ENCODE measurements around the gene TEPSIN.

TEPSIN gene

GRCh38 chr17:81219476-81220180, 19.2 kb downstream of the TEPSIN start:
- no peak for DNase-seq (ENCODE audit: low read depth)

GRCh38 chr17:81218991-81219390, 19.9 kb downstream of the TEPSIN start:
- DNase-seq (ENCODE audit: low read depth) = no peak

- no peak for DNase-seq (ENCODE audit: low read depth)
Observed at GRCh38 chr17:81218459-81218858, 20.4 kb downstream of the TEPSIN start.

DNA sequence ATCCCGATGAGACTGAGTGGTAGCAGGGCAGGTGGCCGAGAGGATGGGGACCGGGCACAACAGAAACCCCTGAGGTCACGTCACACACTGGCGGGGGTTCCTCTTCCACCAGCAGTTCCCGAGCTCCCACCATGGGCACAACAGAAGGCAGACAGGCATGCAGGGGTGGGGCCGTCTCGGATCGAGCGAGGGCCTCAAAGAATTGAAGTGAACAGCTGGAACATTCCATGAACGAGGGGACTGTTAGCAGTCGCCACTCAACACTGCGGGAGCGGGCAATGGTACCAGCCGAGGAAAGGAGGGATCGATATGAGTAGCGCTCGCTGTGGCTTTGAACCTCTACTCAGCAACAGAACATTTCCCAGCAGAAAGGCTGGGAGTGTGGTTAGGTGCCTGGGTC, 21.4 kb downstream of the TEPSIN start:
- DNase-seq (ENCODE audit: low read depth) = no peak

DNA sequence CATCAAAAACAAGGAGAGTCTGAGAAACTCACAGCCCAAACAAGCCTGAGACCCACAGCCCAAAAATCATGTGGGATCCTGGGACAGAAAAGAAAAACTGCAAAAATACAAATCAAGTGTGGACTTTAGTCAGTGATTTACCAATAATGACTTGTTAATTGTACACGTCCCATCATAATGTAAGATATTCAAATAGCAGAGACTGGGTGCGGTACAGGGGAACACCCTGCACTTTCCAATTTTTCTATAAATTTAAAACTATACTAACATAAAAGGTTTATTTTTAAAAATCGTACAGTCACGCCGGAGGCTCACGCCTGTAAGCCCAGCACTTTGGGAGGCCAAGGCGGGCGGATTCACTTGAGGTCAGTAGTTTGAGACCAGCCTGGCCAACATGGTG, 24.9 kb downstream of the TEPSIN start:
- no peak for DNase-seq (ENCODE audit: low read depth)

GRCh38 chr17:81212365-81212764, 26.5 kb downstream of the TEPSIN start:
- no peak for DNase-seq (ENCODE audit: low read depth)

DNA sequence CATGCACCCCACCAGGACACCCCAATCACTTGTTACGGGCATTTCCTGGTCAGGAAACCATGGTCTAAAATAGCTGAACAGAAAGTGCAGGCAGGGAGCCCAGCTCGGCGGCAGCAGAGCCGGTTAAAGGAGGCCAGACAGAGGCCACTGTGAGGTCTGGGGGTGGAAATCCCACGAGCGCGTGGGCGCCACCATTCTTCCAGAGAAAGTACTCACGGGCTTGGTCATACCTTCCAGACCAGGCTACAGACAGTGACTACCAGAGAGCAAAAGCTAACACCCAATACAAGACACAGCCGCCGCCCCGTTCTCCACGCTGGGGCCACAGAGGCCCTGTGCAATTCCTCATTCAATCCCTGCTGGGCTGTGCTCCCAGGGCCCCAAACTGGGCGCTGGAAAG, 28.0 kb downstream of the TEPSIN start:
- DNase-seq (ENCODE audit: low read depth) = no peak

DNA sequence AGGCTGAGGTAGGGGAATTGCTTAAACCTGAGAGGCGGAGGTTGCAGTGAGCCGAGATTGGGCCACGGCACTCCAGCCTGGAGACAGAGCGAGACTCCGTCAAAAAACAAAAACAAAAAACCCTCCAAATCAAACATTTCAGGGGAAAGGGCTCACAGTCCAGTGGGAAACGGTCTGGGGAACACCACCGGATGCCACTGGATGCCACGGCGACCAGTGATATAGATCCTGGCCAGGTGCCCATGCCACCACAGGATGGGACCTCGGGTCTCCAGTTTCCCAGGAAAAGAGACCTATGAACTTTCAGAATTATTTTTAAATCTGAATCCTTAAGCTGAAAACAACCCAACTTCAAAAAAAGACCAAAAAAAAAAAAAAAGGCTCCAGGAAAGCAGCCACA, 28.4 kb downstream of the TEPSIN start:
- DNase-seq (ENCODE audit: low read depth) = no peak

DNA sequence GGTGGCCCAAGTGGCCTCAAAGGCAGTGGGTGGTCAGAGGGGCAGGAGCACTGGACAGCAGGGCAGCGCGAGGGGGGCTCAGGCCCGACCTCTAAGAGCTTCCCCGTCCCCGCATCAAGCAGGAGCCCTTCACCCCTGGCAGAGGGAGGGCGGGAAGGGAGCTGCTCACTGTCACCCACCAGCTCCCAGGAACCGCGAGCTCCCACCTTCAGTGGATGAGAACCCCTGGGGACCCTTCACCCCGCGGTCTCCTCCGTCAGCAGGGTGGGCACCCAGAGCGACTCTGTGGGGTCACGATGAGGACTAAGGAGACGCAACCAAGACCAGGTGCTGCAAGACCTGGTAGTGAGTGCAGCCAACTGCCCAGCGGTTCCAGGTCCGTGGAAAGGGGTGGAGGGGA, 29.7 kb downstream of the TEPSIN start:
- no peak for DNase-seq (ENCODE audit: low read depth)

GRCh38 chr17:81208651-81209050, 30.2 kb downstream of the TEPSIN start:
- DNase-seq (ENCODE audit: low read depth) = no peak

DNA sequence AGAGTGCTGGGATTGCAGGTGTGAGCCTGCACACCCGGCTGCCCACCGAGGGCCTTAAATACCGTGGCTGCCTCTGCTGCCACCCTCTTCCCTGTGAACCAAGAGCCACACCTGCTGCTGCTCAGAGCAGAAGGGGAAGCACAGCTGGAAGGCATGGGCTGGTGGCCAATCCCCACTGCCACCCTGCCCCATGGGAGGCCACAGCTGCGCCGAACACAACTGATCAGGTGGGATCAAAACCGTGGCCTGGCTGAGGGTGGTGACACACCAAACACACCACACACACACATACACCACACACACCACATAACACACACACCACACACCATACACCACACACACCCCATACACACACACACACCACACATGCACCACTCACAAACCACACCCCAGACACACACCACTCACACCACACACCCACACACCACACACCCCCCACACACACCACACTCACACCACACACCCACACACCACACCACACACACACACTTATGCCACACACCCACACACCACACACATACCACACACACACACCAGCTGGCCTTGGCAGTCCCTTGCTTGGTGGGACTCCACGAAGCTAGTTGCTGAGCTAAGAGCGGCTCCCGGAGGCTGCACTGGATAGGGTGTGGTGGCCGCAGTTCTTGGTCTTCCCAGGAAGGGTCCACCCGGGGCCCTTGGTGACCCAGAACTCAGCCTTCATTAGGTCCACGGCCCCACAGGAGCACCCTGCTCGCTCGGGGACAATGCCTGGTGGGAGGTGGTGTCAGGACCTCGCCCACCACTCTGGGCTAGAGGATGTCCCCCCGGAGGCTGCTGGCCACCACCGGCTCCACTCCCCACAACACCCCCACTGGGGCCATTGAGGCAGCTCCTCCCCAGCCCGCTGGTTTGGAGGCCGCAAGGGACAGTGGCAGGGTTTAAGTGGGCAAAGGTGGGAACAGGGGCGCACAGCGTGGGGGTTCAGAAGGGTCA, 31.0 kb downstream of the TEPSIN start:
- no peak for DNase-seq (ENCODE audit: low read depth)

- no peak for DNase-seq (ENCODE audit: low read depth)
Observed at GRCh38 chr17:81206657-81207056, 32.2 kb downstream of the TEPSIN start.

DNA sequence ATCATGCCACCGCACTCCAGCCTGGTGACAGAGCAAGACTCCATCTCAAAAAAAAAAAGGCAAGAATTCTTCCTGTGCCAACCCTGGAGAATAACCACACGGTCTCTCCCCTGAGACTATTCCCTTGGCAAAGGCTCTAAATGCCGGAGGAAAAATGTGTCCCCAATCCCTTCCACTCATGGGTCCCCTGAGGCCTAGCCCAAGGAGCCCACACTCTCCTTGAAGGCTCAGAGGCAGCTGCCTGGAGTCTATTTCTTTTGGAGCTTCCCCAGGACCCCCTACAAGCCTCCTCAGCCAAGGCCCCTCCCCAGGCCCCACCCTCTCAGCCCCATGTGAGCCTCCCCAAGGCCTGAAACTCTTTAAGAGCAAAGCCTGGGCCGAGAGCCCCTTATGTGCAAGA, 32.7 kb downstream of the TEPSIN start:
- DNase-seq (ENCODE audit: low read depth) = no peak

GRCh38 chr17:81204578-81204977, 34.3 kb downstream of the TEPSIN start:
- DNase-seq (ENCODE audit: low read depth) = no peak

- no peak for DNase-seq (ENCODE audit: low read depth)
Observed at GRCh38 chr17:81203136-81203535, 35.7 kb downstream of the TEPSIN start.

GRCh38 chr17:81202318-81202717, 36.5 kb downstream of the TEPSIN start:
- DNase-seq (ENCODE audit: low read depth) = no peak

- no peak for DNase-seq (ENCODE audit: low read depth)
Observed at GRCh38 chr17:81200695-81201580, 37.9 kb downstream of the TEPSIN start.

- DNase-seq (ENCODE audit: low read depth) = no peak
Observed at GRCh38 chr17:81200201-81200600, 38.7 kb downstream of the TEPSIN start.

DNA sequence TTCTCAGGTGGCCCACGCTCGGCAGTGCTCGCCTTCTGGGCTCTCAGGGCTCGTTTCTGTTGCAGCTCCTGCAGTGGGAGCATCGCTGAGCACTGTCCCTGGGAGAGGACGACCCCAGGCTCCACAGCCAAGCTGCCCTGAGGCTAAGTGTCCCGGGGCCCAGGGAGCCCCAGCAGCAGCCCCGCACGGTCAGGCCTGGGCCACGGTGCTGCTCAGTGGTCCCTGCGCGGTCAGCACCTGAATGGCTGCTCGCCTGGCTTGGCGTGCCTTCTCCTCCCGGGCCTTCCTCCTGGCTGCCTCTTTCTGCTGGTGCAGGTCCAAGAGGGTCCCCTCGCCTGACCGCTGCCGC, 39.4 kb downstream of the TEPSIN start:
- DNase-seq (ENCODE audit: low read depth) = no peak

- no peak for DNase-seq (ENCODE audit: low read depth)
Observed at GRCh38 chr17:81198826-81199481, 39.9 kb downstream of the TEPSIN start.

- DNase-seq (ENCODE audit: low read depth) = no peak
Observed at GRCh38 chr17:81197831-81198490, 40.9 kb downstream of the TEPSIN start.
